NCI-H146 (cell line): ENCODE measurements around the gene RHBDL1.

ENCODE experiments used
- DNase-seq: peaks from one replicate; lab custom pipeline; 2025; lab: John Stamatoyannopoulos, UW

RHBDL1 gene

GRCh38 chr16:705431-706188 lies 30.1 kb downstream of the RHBDL1 start, which contains the start of gene FBXL16:
Gene FBXL16 (minus strand): TSS chr16:705801. CDS start chr16:697405, 8,396 bp downstream.
- peak; percentile 88 for DNase-seq

DNA sequence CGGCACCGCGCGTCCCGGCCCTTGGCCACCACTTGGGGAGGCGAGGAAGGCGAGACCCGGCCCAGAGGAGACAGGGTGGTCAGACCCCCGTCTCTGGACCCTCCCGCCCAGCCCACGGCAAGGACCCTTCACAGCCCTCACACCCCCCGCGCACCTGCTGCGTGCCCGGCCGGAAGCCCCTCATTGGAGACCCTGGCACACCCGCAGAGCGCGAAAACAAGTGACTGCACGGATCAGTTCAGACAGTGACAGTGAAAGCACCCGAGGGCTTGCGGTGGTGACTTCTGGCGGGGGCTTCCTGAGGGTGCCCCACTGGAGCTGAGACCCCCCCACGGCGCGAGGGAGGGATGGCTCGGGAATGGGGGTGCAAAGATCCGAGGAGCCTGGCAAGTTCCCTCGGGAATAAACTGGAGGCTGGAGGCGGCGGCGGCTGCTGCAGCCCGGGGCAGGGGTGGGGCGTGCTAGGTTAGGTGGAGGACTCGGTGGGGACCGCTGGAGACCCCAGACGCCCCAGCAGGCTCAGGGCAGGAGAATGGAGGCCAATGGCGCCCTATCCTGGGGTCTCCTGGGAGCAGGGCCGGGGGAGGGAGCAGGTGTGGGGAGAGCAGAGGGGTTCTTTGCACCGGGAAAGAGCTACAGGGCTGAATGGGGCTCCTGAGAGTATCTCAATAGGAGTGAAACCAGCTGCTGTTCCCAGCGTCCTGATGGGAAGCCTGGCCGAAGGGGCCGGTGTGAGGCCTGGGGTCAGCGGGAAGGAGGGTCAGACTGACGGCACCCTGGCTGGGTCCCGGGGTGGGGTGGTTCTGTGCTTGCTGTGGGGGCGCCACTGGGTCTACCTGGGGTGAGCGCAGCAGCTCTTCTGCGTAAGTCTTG lies 31.0 kb downstream of the RHBDL1 start:
- peak; percentile 66 for DNase-seq

DNA sequence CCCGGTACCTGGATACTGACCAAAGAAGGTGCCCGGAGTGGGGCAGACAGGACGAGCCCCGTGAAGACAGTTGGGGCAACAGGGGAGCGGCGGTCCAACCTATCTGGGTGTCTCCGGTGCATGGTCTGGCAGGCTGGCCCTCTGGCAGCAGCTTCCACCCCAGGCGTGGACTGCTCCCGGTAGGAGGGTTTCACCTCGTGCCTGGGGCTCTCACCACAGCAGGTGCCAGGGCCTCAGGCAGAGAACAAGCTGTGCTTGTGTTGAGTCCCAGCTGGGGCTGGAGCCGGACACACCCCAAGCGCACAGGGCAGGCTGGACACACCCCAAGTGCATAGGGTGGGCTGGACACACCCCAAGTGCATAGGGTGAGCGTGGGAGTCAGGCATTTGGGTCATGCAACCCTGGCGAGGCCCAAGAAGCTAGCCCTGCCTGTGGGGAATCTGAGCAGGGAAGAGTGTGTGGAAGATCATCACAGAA lies 31.6 kb downstream of the RHBDL1 start:
- DNase-seq, result peak; percentile 89

DNA sequence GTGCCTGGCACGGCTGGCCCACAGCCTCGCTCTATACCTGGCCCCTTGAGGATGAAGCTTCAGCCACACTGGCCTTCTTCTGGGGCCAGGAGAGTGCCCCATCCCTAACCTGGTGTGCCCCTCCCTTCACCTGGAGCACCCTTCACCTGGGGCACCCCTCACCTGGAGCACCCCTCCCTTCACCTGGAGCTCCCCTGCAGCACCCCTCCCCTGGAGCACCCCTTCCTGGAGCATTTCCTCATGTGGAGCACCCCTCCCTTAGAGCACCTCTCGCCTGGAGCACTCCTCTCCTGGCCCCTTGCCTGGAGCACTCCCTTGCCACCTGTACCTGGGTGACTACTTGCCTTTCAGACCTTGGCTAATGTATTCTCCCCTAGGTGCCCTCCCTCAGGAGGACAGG lies 32.5 kb downstream of the RHBDL1 start:
- no peak for DNase-seq

DNA sequence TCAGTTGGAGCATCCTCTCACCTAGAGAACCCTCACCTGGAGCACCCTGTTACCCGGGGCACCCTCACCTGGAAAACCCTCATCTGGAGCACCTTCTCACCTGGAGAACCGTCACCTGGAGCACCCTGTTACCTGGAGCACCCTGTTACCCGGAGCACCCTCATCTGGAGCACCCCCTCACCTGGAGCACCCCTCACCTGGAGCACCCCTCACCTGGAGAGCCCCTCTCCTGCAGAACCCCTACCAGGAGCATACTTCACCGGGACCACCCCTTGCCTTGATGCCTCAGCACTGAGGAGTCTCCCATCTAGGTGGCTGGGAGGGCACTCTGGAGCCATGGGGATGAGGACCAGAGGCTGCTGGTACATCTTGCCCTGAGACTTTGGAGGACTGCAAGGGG lies 33.5 kb downstream of the RHBDL1 start:
- no peak for DNase-seq

GRCh38 chr16:709566-710499 lies 34.4 kb downstream of the RHBDL1 start:
- DNase-seq, result peak; percentile 95

GRCh38 chr16:710500-711075 lies 35.1 kb downstream of the RHBDL1 start:
- DNase-seq, result peak; percentile 48

DNA sequence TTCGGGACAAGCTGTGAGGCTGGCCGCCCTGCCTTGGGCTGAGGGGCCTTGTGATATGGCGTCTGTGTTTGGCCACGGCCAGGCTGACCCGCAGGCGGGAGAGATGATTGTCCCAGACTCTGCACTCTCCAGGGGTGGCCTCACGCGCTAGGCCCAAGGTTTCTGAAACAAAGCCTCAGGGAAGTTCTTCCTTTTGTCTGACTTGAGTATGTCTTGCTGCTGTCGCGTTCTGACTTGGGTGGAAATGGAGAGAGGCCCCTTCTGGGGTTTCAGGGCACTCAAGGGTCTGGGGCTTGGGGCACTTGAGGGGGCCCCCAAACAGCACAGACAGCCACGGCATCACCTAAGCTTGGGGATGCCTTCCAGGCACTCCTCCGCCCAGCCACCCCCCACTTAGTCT lies 35.6 kb downstream of the RHBDL1 start:
- no peak for DNase-seq

GRCh38 chr16:711548-712320 lies 36.3 kb downstream of the RHBDL1 start:
- DNase-seq, result peak; percentile 76

DNA sequence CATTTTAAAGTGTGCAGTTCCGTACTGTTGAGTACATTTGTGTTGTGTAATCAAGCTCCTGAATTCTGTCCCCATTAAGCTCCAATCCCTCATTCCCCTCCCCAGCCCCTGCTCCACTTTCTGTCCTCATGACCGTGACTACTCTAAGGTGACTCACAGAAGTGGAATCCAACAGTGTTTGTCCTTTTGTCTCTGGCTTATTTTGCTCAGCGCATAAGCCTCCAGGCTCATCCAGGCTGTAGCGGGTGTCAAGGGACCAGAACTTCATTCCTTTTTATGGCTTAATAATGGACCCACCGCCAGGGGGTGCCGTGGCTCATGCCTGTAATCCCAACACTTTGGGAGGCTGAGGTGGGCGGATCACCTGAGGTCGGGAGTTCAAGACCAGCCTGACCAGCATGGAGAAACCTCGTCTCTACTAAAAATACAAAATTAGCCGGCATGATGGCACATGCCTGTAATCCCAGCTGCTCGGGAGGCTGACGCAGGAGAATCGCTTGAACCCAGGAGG lies 37.3 kb downstream of the RHBDL1 start:
- peak; percentile 61 for DNase-seq

- DNase-seq, result no peak
Observed at GRCh38 chr16:714079-714478, 38.6 kb downstream of the RHBDL1 start.

DNA sequence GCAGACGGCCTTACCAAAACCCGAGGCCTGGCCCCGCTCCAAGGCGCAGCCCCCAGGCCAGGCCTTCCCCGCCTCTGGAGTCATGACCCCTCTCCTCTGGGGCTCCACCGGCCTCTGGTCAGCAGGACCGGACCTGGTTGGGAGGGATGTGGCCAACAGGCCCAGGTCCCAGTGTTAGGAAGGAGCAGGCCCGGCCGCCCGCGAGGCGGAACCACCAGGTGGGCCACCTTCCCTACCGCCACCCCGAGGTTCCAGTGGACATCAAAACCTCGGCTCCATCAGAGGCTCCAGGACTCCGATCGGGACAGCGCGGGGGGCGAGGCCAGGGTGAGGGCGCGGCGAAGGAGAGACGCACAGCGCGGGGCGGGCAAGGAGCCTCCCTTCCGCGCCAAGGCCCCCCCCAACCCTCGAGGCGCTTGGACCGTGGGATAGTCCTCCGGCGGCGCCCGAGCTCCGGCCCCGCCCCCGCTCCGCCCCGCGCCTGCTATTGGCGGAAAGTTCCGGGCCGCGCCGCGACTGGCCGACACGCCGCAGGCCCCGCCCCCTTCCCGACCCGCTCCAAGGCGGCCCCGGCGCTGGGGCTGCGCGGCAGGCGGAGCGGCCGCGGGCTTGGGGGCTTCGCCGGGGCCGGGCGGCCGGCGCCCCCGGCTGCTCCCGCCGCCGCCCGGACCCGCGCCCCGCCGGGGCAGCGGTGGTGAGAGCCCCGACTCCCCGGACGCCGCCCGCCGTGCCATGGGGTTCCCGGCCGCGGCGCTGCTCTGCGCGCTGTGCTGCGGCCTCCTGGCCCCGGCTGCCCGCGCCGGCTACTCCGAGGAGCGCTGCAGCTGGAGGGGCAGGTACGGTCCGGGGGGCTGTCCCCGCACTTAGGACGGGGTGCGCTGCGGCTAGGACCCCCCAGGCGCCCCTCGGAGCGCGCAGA lies 39.3 kb downstream of the RHBDL1 start, which contains the start of gene METRN:
Gene METRN (plus strand): TSS at position 561 of the 919 bp plus-strand sequence. CDS start 172 bp downstream, at position 733.
- DNase-seq, result peak; percentile 87

- DNase-seq, result peak; percentile 47
Observed at GRCh38 chr16:715477-716199, 40.2 kb downstream of the RHBDL1 start.

- DNase-seq, result peak; percentile 77
Observed at GRCh38 chr16:716200-716568, 40.7 kb downstream of the RHBDL1 start.

DNA sequence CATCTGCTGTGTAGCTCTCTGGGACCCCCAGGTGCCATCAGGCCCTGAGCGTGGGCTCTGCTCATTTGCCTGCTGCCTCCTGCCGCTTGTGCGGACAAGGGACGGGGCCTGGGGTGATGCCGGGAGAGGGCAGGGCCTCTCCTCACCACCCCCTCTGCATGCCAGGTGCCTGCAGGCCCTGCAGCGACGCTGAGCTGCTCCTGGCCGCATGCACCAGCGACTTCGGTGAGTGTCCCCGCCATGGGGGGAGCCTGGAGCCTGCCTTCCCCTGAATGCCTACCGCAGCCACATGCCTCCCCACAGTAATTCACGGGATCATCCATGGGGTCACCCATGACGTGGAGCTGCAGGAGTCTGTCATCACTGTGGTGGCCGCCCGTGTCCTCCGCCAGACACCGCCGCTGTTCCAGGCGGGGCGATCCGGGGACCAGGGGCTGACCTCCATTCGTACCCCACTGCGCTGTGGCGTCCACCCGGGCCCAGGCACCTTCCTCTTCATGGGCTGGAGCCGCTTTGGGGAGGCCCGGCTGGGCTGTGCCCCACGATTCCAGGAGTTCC lies 41.4 kb downstream of the RHBDL1 start:
- DNase-seq, result no peak

- DNase-seq, result no peak
Observed at GRCh38 chr16:717450-718245, 42.2 kb downstream of the RHBDL1 start.

DNA sequence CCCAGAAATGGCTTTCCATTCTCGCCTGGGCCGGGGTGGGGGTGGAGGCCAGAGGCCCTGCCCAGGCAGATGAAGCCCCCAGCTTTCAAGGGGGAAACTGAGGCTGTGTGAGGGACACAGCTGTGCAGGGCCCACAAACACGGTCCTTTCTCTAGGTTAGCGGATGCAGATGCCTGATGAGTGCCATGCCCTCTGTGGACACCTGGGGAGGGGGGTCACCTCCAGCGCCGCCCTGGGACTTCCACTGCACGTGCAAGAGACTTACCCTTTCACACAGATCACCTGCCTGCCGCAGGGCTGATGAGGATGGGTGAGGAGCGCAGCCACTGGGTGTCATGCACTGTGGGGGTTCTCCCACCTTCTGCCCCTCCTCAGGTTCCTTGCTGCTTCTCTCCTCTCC lies 42.9 kb downstream of the RHBDL1 start:
- no peak for DNase-seq
